ENCODE data around the gene ALDH1L1. TPM values are rescaled to one million over a fixed set of nuclear protein-coding genes. Genes with fewer than 3 reads are reported as not detected.

The ALDH1L1 gene
- total and polyA plus RNA-seq, 2 experiments from 2014 or later = 1.0 to 1.3 TPM

GRCh38 chr3:126058666-126059065 is 121.7 kb downstream of the ALDH1L1 start:
- Mint-ChIP-seq H3K36me3 (ENCODE audit: low read depth) (no peaks in the 10 kb centered on the region; the same call in 2 of the 3 replicates), H3K27ac (peak overlapping the region; percentile 37; the same call in 1 of the 2 replicates), H3K4me3 (no peak overlapping the region), H3K9me3 (no peaks in the 10 kb centered on the region), H3K4me1 (peaks cover 7% of the 10 kb centered on the region), H3K27me3 (ENCODE audit: insufficient read depth, low read depth, poor library complexity) (peaks cover 6% of the 10 kb centered on the region)
- Histone ChIP-seq H3K4me2 (no peak overlapping the region), H3K4me3 (no peak overlapping the region), H3K27ac (ENCODE audit: low read depth) (no peak overlapping the region), H3F3A (replicated peaks; ENCODE audit: low read depth) (no peaks in the 10 kb centered on the region), H3K79me2 (replicated peaks; ENCODE audit: insufficient read depth) (no peaks in the 10 kb centered on the region), H2AFZ (no peak overlapping the region), H4K20me1 (replicated peaks; ENCODE audit: insufficient read depth) (no peaks in the 10 kb centered on the region), H3K36me3 (ENCODE audit: insufficient read depth) (no peaks in the 10 kb centered on the region), H3K9me2 (ENCODE audit: insufficient read depth) (no peaks in the 10 kb centered on the region), H3K4me1 (ENCODE audit: insufficient read depth) (no peaks in the 10 kb centered on the region), H3K27me3 (ENCODE audit: insufficient read depth) (no peaks in the 10 kb centered on the region)
- DNase-seq (ENCODE audit: low spot score) = no peak
- no peak for ATAC-seq
- no peak for TF ChIP-seq REST (IDR thresholded peaks at IDR 0.05; ENCODE audit: unreplicated experiment)
- no peak for TF ChIP-seq POLR2AphosphoS5 (IDR thresholded peaks at IDR 0.05; ENCODE audit: low read depth)
- no peak for TF ChIP-seq CTCF (conservative IDR thresholded peaks at IDR 0.05; ENCODE audit: low read depth in 2 of 2)
- TF ChIP-seq EZH2 (IDR thresholded peaks at IDR 0.05; ENCODE audit: low read depth, unreplicated experiment) = no peak
- no peak for TF ChIP-seq NANOG (IDR thresholded peaks at IDR 0.05; ENCODE audit: borderline replicate concordance)
- no peak for TF ChIP-seq EZH2phosphoT487 (IDR thresholded peaks at IDR 0.05; ENCODE audit: unreplicated experiment)
- no peak for TF ChIP-seq STAT1 (IDR thresholded peaks at IDR 0.05; ENCODE audit: unreplicated experiment)
- TF ChIP-seq ZNF114 (CRISPR knock-in tag; IDR thresholded peaks at IDR 0.05) = no peak
- TF ChIP-seq JUNB (IDR thresholded peaks at IDR 0.05; ENCODE audit: unreplicated experiment) = no peak
- TF ChIP-seq ETS1 (IDR thresholded peaks at IDR 0.05) = no peak
- no peak for TF ChIP-seq CREB1 (CRISPR knock-in tag; IDR thresholded peaks at IDR 0.05; ENCODE audit: low read depth)
- no peak for TF ChIP-seq ZNF331 (CRISPR knock-in tag; IDR thresholded peaks at IDR 0.05; ENCODE audit: low read depth)
- no peak for TF ChIP-seq ZNF462 (CRISPR knock-in tag; IDR thresholded peaks at IDR 0.05)
